ENCODE results near the gene GLS. TPM values are rescaled to one million over a fixed set of nuclear protein-coding genes. Genes with fewer than 3 reads are reported as not detected.

GLS gene
- total and polyA plus RNA-seq, 2 of the 13 experiments (the other 11 are each of a cell fraction or from before 2014, with no cell fraction given), result 78.6 to 183 TPM

DNA sequence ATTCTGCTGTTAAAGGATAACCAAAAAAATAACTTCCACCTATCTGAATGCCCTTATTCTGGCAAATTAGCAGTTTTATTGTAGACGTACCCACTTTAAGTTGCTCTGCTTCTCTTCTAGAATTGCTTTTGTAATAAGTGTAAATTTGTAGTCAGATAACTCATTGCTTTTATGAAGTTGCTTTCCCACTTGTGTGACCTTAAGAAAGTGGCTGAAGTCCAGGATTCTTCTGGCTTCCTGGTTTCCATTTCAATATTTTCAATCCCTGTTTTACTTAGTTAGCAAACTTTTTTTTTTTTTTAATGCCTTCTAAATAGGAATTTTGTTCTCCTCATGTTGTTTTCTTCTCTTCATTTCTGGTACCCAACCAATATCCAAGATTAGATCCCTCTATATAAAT is 59.8 kb downstream of the GLS start:
- Histone ChIP-seq H3K27ac (ENCODE audit: extremely low read length, insufficient read depth, low read length) (no peak overlapping the region), H2AFZ (ENCODE audit: low read length) (no peak overlapping the region), H3K9ac (ENCODE audit: insufficient read depth, low read depth, low read length) (no peak overlapping the region), H3K79me2 (ENCODE audit: insufficient read depth, low read length) (no peaks in the 10 kb centered on the region), H3K4me1 (ENCODE audit: insufficient read depth, low read length) (no peaks in the 10 kb centered on the region), H3K36me3 (replicated peaks in 1 of 2; ENCODE audit: control insufficient read depth in 1 of 2, insufficient read depth in 2 of 2, low read length in 2 of 2) (0 out of 5 replicates have a peak, but pooled peaks cover 0 to 2% of the 10 kb centered on the region in 2 experiments), H3K27me3 (ENCODE audit: control insufficient read depth in 1 of 2, insufficient read depth in 2 of 2, low read length in 2 of 2) (no peaks in the 10 kb centered on the region), H3K4me2 (ENCODE audit: low read depth, low read length) (no peak overlapping the region), H3K4me3 (replicated peaks in 1 of 3; ENCODE audit: insufficient read depth in 1 of 3, low read depth in 2 of 3, low read length in 3 of 3) (no peak overlapping the region), H3K9me3 (ENCODE audit: low read length) (no peaks in the 10 kb centered on the region), H4K20me1 (ENCODE audit: insufficient read depth, low read length) (no peaks in the 10 kb centered on the region)
- ATAC-seq, result no peak
- in situ Hi-C loops (cut with HindIII; ENCODE audit: extremely low pct_ligation_motif_present, low pct_unique_long_range_greater_than_20kb), result no loop called here
- no peak for TF ChIP-seq HES4 (CRISPR knock-in tag; IDR thresholded peaks at IDR 0.05; ENCODE audit: borderline replicate concordance)
- TF ChIP-seq AGO2 (optimal IDR thresholded peaks at IDR 0.05; ENCODE audit: low read depth, low read length), result peak; percentile 28
- TF ChIP-seq ZNF788 (CRISPR knock-in tag; IDR thresholded peaks at IDR 0.05; ENCODE audit: borderline replicate concordance), result no peak
- TF ChIP-seq ZNF790 (CRISPR knock-in tag; IDR thresholded peaks at IDR 0.05; ENCODE audit: borderline replicate concordance), result no peak
- no peak for TF ChIP-seq EHMT2 (IDR thresholded peaks at IDR 0.05; ENCODE audit: borderline replicate concordance, low read depth, low read length)
- no peak for DNase-seq (ENCODE audit: low spot score)
- ChIA-PET CTCF (ENCODE audit: low intra/inter-chr PET ratio, low total read pairs) (no interaction called here), POLR2A (no interaction called here)
- BruUV-seq (replicated peaks), result no TSS peak
- no peak for FAIRE-seq
- intact Hi-C loops (cut with micrococcal nuclease; ENCODE audit: unreplicated experiment), result no loop called here
- WGBS (ENCODE audit: low lambda C conversion rate), result 91% methylated on average over 1 of the region's 1 CpG

DNA sequence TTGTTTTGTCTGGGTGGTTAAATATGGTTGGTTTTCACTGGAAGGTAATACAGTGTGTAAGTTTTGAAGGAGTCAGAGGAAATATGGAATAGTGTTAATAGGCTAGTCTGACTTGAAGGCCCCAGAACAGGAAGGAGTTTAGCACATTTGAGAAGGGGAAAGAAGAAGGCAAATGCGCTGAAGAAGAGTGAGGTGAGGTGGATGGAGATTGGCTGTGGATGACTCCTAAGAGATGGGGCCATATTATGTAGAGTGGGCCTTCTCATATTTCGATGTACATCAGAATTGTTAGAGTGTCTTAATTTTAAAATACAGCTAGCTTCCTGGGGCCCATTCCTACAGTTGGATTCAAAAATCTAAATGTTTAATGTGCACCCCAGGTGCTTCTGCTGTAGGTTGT is 61.0 kb downstream of the GLS start:
- ChIA-PET POLR2A (no interaction called here), CTCF (ENCODE audit: low intra/inter-chr PET ratio, low total read pairs) (no interaction called here)
- ATAC-seq, result peak; percentile 39

More for the DNA sequence above, 61.0 kb downstream of the GLS start:
- Histone ChIP-seq H3K79me2 (ENCODE audit: insufficient read depth, low read length) (no peaks in the 10 kb centered on the region), H3K4me3 (replicated peaks in 1 of 3; ENCODE audit: insufficient read depth in 1 of 3, low read depth in 2 of 3, low read length in 3 of 3) (no peak overlapping the region), H3K27me3 (ENCODE audit: control insufficient read depth in 1 of 2, insufficient read depth in 2 of 2, low read length in 2 of 2) (no peaks in the 10 kb centered on the region), H3K4me1 (ENCODE audit: insufficient read depth, low read length) (no peaks in the 10 kb centered on the region), H2AFZ (ENCODE audit: low read length) (no peak overlapping the region), H3K36me3 (replicated peaks in 1 of 2; ENCODE audit: control insufficient read depth in 1 of 2, insufficient read depth in 2 of 2, low read length in 2 of 2) (no peaks in the 10 kb centered on the region), H3K9ac (ENCODE audit: insufficient read depth, low read depth, low read length) (no peak overlapping the region), H3K9me3 (ENCODE audit: low read length) (no peaks in the 10 kb centered on the region), H4K20me1 (ENCODE audit: insufficient read depth, low read length) (no peaks in the 10 kb centered on the region), H3K27ac (ENCODE audit: extremely low read length, insufficient read depth, low read length) (no peak overlapping the region), H3K4me2 (ENCODE audit: low read depth, low read length) (no peak overlapping the region)
- no peak for DNase-seq (ENCODE audit: low spot score)
- TF ChIP-seq MAFK (conservative IDR thresholded peaks at IDR 0.05 in 1 of 2, IDR thresholded peaks at IDR 0.05 in 1 of 2; ENCODE audit: low read length in 2 of 2) (no peak), CREM (IDR thresholded peaks at IDR 0.05) (no peak), CREM (CRISPR knock-in tag; IDR thresholded peaks at IDR 0.05) (no peak), ZNF20 (CRISPR knock-in tag; IDR thresholded peaks at IDR 0.05) (no peak), HNF4G (IDR thresholded peaks at IDR 0.05; ENCODE audit: borderline replicate concordance, low read depth, low read length) (no peak), HNF4G (CRISPR knock-in tag; IDR thresholded peaks at IDR 0.05; ENCODE audit: borderline replicate concordance, low read depth) (no peak), ZKSCAN8 (CRISPR knock-in tag; IDR thresholded peaks at IDR 0.05; ENCODE audit: borderline replicate concordance) (no peak), AGO2 (optimal IDR thresholded peaks at IDR 0.05; ENCODE audit: low read depth, low read length) (peak; percentile 22), KLF13 (CRISPR knock-in tag; IDR thresholded peaks at IDR 0.05) (no peak), ZNF776 (CRISPR knock-in tag; IDR thresholded peaks at IDR 0.05) (no peak), NFE2L2 (IDR thresholded peaks at IDR 0.05; ENCODE audit: low read length) (no peak), RBM22 (optimal IDR thresholded peaks at IDR 0.05; ENCODE audit: low read length) (peak; percentile 65), KLF6 (CRISPR knock-in tag; IDR thresholded peaks at IDR 0.05) (no peak), POLR2G (IDR thresholded peaks at IDR 0.05; ENCODE audit: low read depth, low read length) (0 out of 2 replicates have a peak, but pooled peaks have one; percentile 27), POLR2AphosphoS2 (IDR thresholded peaks at IDR 0.05; ENCODE audit: low read depth, low read length) (no peak), LCORL (IDR thresholded peaks at IDR 0.05) (no peak), LCORL (CRISPR knock-in tag; IDR thresholded peaks at IDR 0.05) (no peak)
- TF ChIP-seq, protein P1, sequence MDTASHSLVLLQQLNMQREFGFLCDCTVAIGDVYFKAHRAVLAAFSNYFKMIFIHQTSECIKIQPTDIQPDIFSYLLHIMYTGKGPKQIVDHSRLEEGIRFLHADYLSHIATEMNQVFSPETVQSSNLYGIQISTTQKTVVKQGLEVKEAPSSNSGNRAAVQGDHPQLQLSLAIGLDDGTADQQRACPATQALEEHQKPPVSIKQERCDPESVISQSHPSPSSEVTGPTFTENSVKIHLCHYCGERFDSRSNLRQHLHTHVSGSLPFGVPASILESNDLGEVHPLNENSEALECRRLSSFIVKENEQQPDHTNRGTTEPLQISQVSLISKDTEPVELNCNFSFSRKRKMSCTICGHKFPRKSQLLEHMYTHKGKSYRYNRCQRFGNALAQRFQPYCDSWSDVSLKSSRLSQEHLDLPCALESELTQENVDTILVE (CRISPR knock-in tag; IDR thresholded peaks at IDR 0.05), result no peak
- intact Hi-C loops (cut with micrococcal nuclease; ENCODE audit: unreplicated experiment), result no loop called here
- in situ Hi-C loops (cut with HindIII; ENCODE audit: extremely low pct_ligation_motif_present, low pct_unique_long_range_greater_than_20kb), result no loop called here
- BruUV-seq (replicated peaks), result TSS peak; percentile 9
- FAIRE-seq, result no peak
- WGBS (ENCODE audit: low lambda C conversion rate), result 98% methylated on average over 2 of the region's 2 CpGs

All from HepG2 (cell line).